ENCODE results near the gene NDUFAF5.

GRCh38 chr20:13786143-13786828 is 1.5 kb downstream of the NDUFAF5 start:
- no peak for TF ChIP-seq POLR2A (IDR thresholded peaks at IDR 0.05; ENCODE audit: low read depth, low read length)
- no peak for TF ChIP-seq CTCF (IDR thresholded peaks at IDR 0.05; ENCODE audit: extremely low read depth in 1 of 2, insufficient read depth in 1 of 2, low read depth in 1 of 2, low read length in 2 of 2)
- TF ChIP-seq MAX (IDR thresholded peaks at IDR 0.05; ENCODE audit: insufficient read depth, insufficient read length) = no peak
